ENCODE results near the gene INF2.

INF2 gene

GRCh38 chr14:104675447-104675846, 14.0 kb upstream of the INF2 start:
- Histone ChIP-seq H3K79me2 (ENCODE audit: control insufficient read depth, insufficient read depth, low read length) (no peaks in the 10 kb centered on the region), H4K8ac (ENCODE audit: low read depth, low read length) (no peak overlapping the region), H2BK15ac (replicated peaks; ENCODE audit: low read depth) (no peak overlapping the region), H3K27me3 (ENCODE audit: insufficient read depth, low read length, poor library complexity) (no peaks in the 10 kb centered on the region), H3K9ac (ENCODE audit: low read length) (no peak overlapping the region), H2BK120ac (ENCODE audit: low read depth, low read length) (no peak overlapping the region), H3K4me1 (ENCODE audit: control insufficient read depth, low read depth, low read length) (peaks cover 9% of the 10 kb centered on the region), H3K23ac (ENCODE audit: low read length) (no peak overlapping the region), H3K79me1 (ENCODE audit: low read length) (no peaks in the 10 kb centered on the region), H3K18ac (ENCODE audit: low read length) (no peak overlapping the region), H2BK5ac (ENCODE audit: low read length) (no peak overlapping the region), H3K36me3 (ENCODE audit: control insufficient read depth, insufficient read depth, low read length) (no peaks in the 10 kb centered on the region), H3K56ac (ENCODE audit: low read length) (no peak overlapping the region), H3K27ac (ENCODE audit: low read depth, low read length) (no peak overlapping the region), H3K4me3 (ENCODE audit: low read length) (no peak overlapping the region), H2AK5ac (ENCODE audit: low read length) (no peak overlapping the region), H3K4me2 (ENCODE audit: low read length) (no peak overlapping the region), H3K4ac (ENCODE audit: low read depth, low read length) (no peak overlapping the region), H4K5ac (ENCODE audit: low read length) (no peak overlapping the region)
- no peak for DNase-seq
- 100% methylated on average over 1 of the region's 2 CpGs for WGBS (ENCODE audit: extremely low coverage, insufficient coverage, low lambda C conversion rate)

DNA sequence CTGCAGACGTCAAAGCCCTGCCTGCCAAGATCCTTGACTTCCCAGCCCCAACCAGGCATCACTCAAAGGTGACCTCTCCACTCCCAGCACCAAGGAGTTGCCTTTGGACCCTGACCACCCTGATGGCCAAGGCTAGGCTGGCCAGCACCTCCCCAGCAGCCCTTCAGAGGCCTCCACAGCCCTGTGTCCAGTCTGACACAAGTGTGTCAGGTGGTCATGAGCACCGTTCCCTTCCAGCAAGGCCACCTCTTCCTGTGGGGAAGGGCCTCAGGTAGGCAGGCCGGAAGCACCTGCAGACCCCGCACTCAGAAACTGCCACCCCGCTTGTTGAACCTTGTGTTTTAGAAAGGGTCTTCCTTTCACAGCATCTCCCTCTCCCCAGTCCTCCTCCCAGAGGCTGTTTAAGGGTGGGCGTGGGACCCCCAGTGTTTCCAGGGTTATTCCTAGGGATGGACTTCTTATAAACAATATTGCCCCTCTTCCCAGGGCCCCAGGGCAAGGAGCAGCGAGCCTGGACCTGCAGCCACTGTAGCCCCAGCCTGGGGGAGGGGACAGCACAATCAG, 13.2 kb upstream of the INF2 start:
- Histone ChIP-seq H3K23ac (ENCODE audit: low read length) (no peak overlapping the region), H3K79me1 (ENCODE audit: low read length) (no peaks in the 10 kb centered on the region), H3K79me2 (ENCODE audit: control insufficient read depth, insufficient read depth, low read length) (no peaks in the 10 kb centered on the region), H2AK5ac (ENCODE audit: low read length) (peak overlapping the region; percentile 23), H3K36me3 (ENCODE audit: control insufficient read depth, insufficient read depth, low read length) (no peaks in the 10 kb centered on the region), H3K4me3 (ENCODE audit: low read length) (no peak overlapping the region), H3K18ac (ENCODE audit: low read length) (no peak overlapping the region), H2BK15ac (replicated peaks; ENCODE audit: low read depth) (no peak overlapping the region), H4K8ac (ENCODE audit: low read depth, low read length) (no peak overlapping the region), H3K27me3 (ENCODE audit: insufficient read depth, low read length, poor library complexity) (no peaks in the 10 kb centered on the region), H3K4ac (ENCODE audit: low read depth, low read length) (no peak overlapping the region), H2BK120ac (ENCODE audit: low read depth, low read length) (no peak overlapping the region), H3K4me2 (ENCODE audit: low read length) (no peak overlapping the region), H3K27ac (ENCODE audit: low read depth, low read length) (no peak overlapping the region), H3K9ac (ENCODE audit: low read length) (peak overlapping the region; percentile 81), H4K5ac (ENCODE audit: low read length) (no peak overlapping the region), H3K56ac (ENCODE audit: low read length) (peak overlapping the region; percentile 96), H2BK5ac (ENCODE audit: low read length) (no peak overlapping the region), H3K4me1 (ENCODE audit: control insufficient read depth, low read depth, low read length) (peaks cover 15% of the 10 kb centered on the region)
- no CpG with 5 or more reads among the region's 7 CpGs for WGBS (ENCODE audit: extremely low coverage, insufficient coverage, low lambda C conversion rate)
- no peak for DNase-seq

GRCh38 chr14:104676694-104677511, 12.5 kb upstream of the INF2 start:
- no peak overlapping the region for H2BK15ac ChIP-seq (replicated peaks; ENCODE audit: low read depth)
- no CpG with 5 or more reads among the region's 29 CpGs for WGBS (ENCODE audit: extremely low coverage, insufficient coverage, low lambda C conversion rate)

DNA sequence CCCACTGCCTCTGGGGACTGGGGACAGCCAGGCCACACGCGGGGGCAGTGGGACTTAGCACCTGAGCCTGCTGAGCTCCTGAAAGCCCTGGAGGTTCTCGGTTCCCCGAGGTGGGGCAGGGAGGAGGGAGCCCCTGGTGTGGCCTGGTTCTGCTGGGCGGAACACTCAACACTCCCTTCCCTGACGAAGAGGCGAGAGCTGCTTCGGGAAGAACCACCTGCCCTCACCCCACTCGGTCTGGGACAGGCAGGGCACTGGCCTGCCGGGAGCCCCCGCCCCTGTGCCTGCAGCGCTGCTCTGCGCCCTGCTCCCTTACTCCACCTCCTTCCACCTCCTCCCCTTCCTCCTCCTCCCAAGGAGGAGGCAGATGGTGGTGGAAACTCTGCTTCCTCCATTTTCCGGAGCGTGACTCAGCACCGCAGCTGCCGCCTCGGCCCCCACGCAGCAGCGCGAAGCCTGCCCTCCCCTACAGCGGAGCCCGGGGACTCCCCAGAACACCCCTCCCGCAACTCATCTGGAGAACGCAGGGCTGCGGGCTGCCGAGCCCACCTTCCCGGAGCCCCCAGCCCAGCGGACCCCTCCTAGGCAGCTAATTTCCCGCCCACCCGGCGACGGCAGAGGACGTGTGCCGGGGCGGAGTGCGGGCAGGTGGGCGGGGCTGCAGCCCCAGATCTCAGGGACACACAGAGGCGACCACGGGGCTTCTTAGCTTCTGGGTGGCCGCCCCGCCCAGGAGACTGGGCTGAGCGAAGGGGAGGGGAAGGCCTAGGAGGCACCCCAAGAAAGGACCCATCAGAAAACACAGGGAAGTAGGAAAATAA, 11.7 kb upstream of the INF2 start:
- H3K9ac ChIP-seq (ENCODE audit: low read length) = peak overlapping the region; percentile 81
- H3K36me3 ChIP-seq (ENCODE audit: control insufficient read depth, insufficient read depth, low read length) = no peaks in the 10 kb centered on the region
- H3K18ac ChIP-seq (ENCODE audit: low read length) = peak overlapping the region; percentile 81
- peaks cover 20% of the 10 kb centered on the region for H3K4me1 ChIP-seq (ENCODE audit: control insufficient read depth, low read depth, low read length)
- peak overlapping the region; percentile 11 for H3K4me3 ChIP-seq (ENCODE audit: low read length)
- DNase-seq = peak; percentile 95
- H3K4ac ChIP-seq (ENCODE audit: low read depth, low read length) = peak overlapping the region; percentile 89
- no peaks in the 10 kb centered on the region for H3K79me2 ChIP-seq (ENCODE audit: control insufficient read depth, insufficient read depth, low read length)
- H3K27ac ChIP-seq (ENCODE audit: low read depth, low read length) = peak overlapping the region; percentile 90
- H2BK15ac ChIP-seq (replicated peaks; ENCODE audit: low read depth) = no peak overlapping the region
- H2BK5ac ChIP-seq (ENCODE audit: low read length) = peak overlapping the region; percentile 73
- WGBS (ENCODE audit: extremely low coverage, insufficient coverage, low lambda C conversion rate) = no CpG with 5 or more reads among the region's 43 CpGs
- peak overlapping the region; percentile 96 for H3K56ac ChIP-seq (ENCODE audit: low read length)
- H2AK5ac ChIP-seq (ENCODE audit: low read length) = peak overlapping the region; percentile 87
- H3K4me2 ChIP-seq (ENCODE audit: low read length) = peak overlapping the region; percentile 81
- no peaks in the 10 kb centered on the region for H3K27me3 ChIP-seq (ENCODE audit: insufficient read depth, low read length, poor library complexity)
- H2BK120ac ChIP-seq (ENCODE audit: low read depth, low read length) = peak overlapping the region; percentile 84
- H4K8ac ChIP-seq (ENCODE audit: low read depth, low read length) = no peak overlapping the region
- no peak overlapping the region for H4K5ac ChIP-seq (ENCODE audit: low read length)
- H3K79me1 ChIP-seq (ENCODE audit: low read length) = no peaks in the 10 kb centered on the region
- peak overlapping the region; percentile 92 for H3K23ac ChIP-seq (ENCODE audit: low read length)

More at GRCh38 chr14:104676694-104677511, 12.5 kb upstream of the INF2 start:
- no peaks in the 10 kb centered on the region for H3K36me3 ChIP-seq (ENCODE audit: control insufficient read depth, insufficient read depth, low read length)
- peak overlapping the region; percentile 92 for H3K23ac ChIP-seq (ENCODE audit: low read length)
- DNase-seq = peak; percentile 80
- no peaks in the 10 kb centered on the region for H3K79me1 ChIP-seq (ENCODE audit: low read length)
- peak overlapping the region; percentile 8 for H2BK120ac ChIP-seq (ENCODE audit: low read depth, low read length)
- H3K27me3 ChIP-seq (ENCODE audit: insufficient read depth, low read length, poor library complexity) = no peaks in the 10 kb centered on the region
- H3K79me2 ChIP-seq (ENCODE audit: control insufficient read depth, insufficient read depth, low read length) = no peaks in the 10 kb centered on the region
- peaks cover 18% of the 10 kb centered on the region for H3K4me1 ChIP-seq (ENCODE audit: control insufficient read depth, low read depth, low read length)
- peak overlapping the region; percentile 56 for H3K18ac ChIP-seq (ENCODE audit: low read length)
- H4K5ac ChIP-seq (ENCODE audit: low read length) = no peak overlapping the region
- peak overlapping the region; percentile 90 for H3K27ac ChIP-seq (ENCODE audit: low read depth, low read length)
- H4K8ac ChIP-seq (ENCODE audit: low read depth, low read length) = peak overlapping the region; percentile 40
- peak overlapping the region; percentile 42 for H3K4ac ChIP-seq (ENCODE audit: low read depth, low read length)
- H3K4me3 ChIP-seq (ENCODE audit: low read length) = peak overlapping the region; percentile 11
- H3K56ac ChIP-seq (ENCODE audit: low read length) = peak overlapping the region; percentile 96
- peak overlapping the region; percentile 73 for H2BK5ac ChIP-seq (ENCODE audit: low read length)
- peak overlapping the region; percentile 87 for H2AK5ac ChIP-seq (ENCODE audit: low read length)
- H3K4me2 ChIP-seq (ENCODE audit: low read length) = peak overlapping the region; percentile 81
- peak overlapping the region; percentile 81 for H3K9ac ChIP-seq (ENCODE audit: low read length)

DNA sequence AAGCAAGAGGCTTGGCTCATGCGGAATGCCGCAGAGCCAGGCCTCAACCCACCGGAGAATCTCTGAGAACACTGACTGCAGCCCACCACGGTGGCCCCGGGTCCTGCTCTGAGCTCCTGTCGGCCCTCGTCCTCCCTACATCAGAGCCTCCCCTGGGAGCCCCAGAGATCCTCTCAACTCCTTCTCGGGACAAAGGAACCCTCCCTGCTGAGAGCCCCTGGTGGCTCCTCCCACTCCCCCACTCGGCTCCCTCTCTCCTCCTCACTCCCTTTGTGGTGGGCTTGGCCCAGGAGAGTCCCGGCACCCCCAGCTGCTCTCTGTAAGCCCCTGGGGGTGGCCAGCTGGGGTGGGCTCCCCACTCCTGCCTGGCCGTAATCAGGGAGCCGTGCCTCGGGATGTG, 11.1 kb upstream of the INF2 start:
- Histone ChIP-seq H3K9ac (ENCODE audit: low read length) (peak overlapping the region; percentile 64), H2BK120ac (ENCODE audit: low read depth, low read length) (peak overlapping the region; percentile 84), H3K23ac (ENCODE audit: low read length) (no peak overlapping the region), H3K36me3 (ENCODE audit: control insufficient read depth, insufficient read depth, low read length) (no peaks in the 10 kb centered on the region), H3K27me3 (ENCODE audit: insufficient read depth, low read length, poor library complexity) (no peaks in the 10 kb centered on the region), H3K79me2 (ENCODE audit: control insufficient read depth, insufficient read depth, low read length) (no peaks in the 10 kb centered on the region), H4K5ac (ENCODE audit: low read length) (no peak overlapping the region), H3K4ac (ENCODE audit: low read depth, low read length) (peak overlapping the region; percentile 89), H3K79me1 (ENCODE audit: low read length) (no peaks in the 10 kb centered on the region), H3K27ac (ENCODE audit: low read depth, low read length) (peak overlapping the region; percentile 90), H2BK5ac (ENCODE audit: low read length) (peak overlapping the region; percentile 46), H3K4me1 (ENCODE audit: control insufficient read depth, low read depth, low read length) (peaks cover 24% of the 10 kb centered on the region), H3K4me3 (ENCODE audit: low read length) (no peak overlapping the region), H2BK15ac (replicated peaks; ENCODE audit: low read depth) (peak overlapping the region; percentile 10), H3K4me2 (ENCODE audit: low read length) (no peak overlapping the region), H4K8ac (ENCODE audit: low read depth, low read length) (no peak overlapping the region), H2AK5ac (ENCODE audit: low read length) (peak overlapping the region; percentile 77), H3K18ac (ENCODE audit: low read length) (peak overlapping the region; percentile 81), H3K56ac (ENCODE audit: low read length) (peak overlapping the region; percentile 96)
- no CpG with 5 or more reads among the region's 13 CpGs for WGBS (ENCODE audit: extremely low coverage, insufficient coverage, low lambda C conversion rate)
- peak; percentile 64 for DNase-seq

Measured in mesendoderm (in vitro differentiated cells).